GM23338 (cell line): ENCODE measurements around the gene CHSY1. TPM values are rescaled to one million over a fixed set of nuclear protein-coding genes. Genes with fewer than 3 reads are reported as not detected.

ENCODE experiments used
- ATAC-seq: fragments of 200-7000 bp; cut with Tn5 transposase; 3 replicates; pipeline ENCODE4 v1.9.1; 2020
- DNase-seq: peaks from one replicate; pipeline ENCODE4 v3.0.0-alpha.2; 2015; ENCODE audit warnings: low spot score
- H2AFZ ChIP-seq: fragments of 200-600 bp; sonication (generic); 2 replicates; pipeline ENCODE4 v1.8.0; 2016; ENCODE audit warnings: antibody characterized with exemption, mild to moderate bottlenecking, moderate library complexity
- H3F3A ChIP-seq: fragments of 200-600 bp; sonication (generic); replicated peaks from 2 replicates; pipeline ENCODE4 v1.8.0; 2017; ENCODE audit warnings: antibody characterized with exemption, mixed run types, low read depth
- H3K27ac ChIP-seq: fragments of 200-600 bp; sonication (generic); 2 replicates; pipeline ENCODE4 v1.6.1; 2016; ENCODE audit warnings: low read depth
- H3K27me3 ChIP-seq: fragments of 200-600 bp; sonication (generic); 2 replicates; pipeline ENCODE4 v1.8.0; 2016; ENCODE audit warnings: mild to moderate bottlenecking, mixed run types, moderate library complexity; ENCODE audit not compliant: insufficient read depth
- H3K36me3 ChIP-seq: fragments of 200-600 bp; sonication (generic); 2 replicates; pipeline ENCODE4 v1.8.0; 2016; ENCODE audit warnings: mild to moderate bottlenecking; ENCODE audit not compliant: insufficient read depth
- H3K4me1 ChIP-seq: fragments of 200-600 bp; sonication (generic); 2 replicates; pipeline ENCODE4 v1.8.0; 2016; ENCODE audit warnings: mild to moderate bottlenecking, moderate library complexity; ENCODE audit not compliant: insufficient read depth
- H3K4me2 ChIP-seq: fragments of 200-600 bp; sonication (generic); 2 replicates; pipeline ENCODE4 v1.7.1; 2017; ENCODE audit warnings: mixed run types
- H3K4me3 ChIP-seq: fragments of 200-600 bp; sonication (generic); 2 replicates; pipeline ENCODE4 v1.6.1; 2016; ENCODE audit warnings: mixed run types
- H3K79me2 ChIP-seq: fragments of 200-600 bp; sonication (generic); replicated peaks from 2 replicates; pipeline ENCODE4 v1.8.0; 2017; ENCODE audit warnings: mild to moderate bottlenecking; ENCODE audit not compliant: insufficient read depth
- H3K9me2 ChIP-seq: fragments of 200-600 bp; sonication (generic); 2 replicates; pipeline ENCODE4 v1.8.0; 2017; ENCODE audit not compliant: insufficient read depth
- H4K20me1 ChIP-seq: fragments of 200-600 bp; sonication (generic); replicated peaks from 2 replicates; pipeline ENCODE4 v1.8.0; 2017; ENCODE audit warnings: mild to moderate bottlenecking; ENCODE audit not compliant: insufficient read depth
- H3K27ac Mint-ChIP-seq: 2 replicates; pipeline ENCODE4 v1.8.0; 2020; ENCODE audit warnings: inconsistent platforms, mild to moderate bottlenecking, moderate library complexity, mixed read lengths
- H3K27me3 Mint-ChIP-seq: 3 replicates; pipeline ENCODE4 v1.8.0; 2022; ENCODE audit warnings: low read depth, mild to moderate bottlenecking, moderate library complexity, mixed read lengths, inconsistent platforms; ENCODE audit not compliant: insufficient read depth, poor library complexity
- H3K36me3 Mint-ChIP-seq: 3 replicates; pipeline ENCODE4 v1.8.0; 2021; ENCODE audit warnings: low read depth, mild to moderate bottlenecking, inconsistent platforms, moderate library complexity, mixed read lengths
- H3K4me1 Mint-ChIP-seq: 3 replicates; pipeline ENCODE4 v1.8.0; 2020; ENCODE audit warnings: mild to moderate bottlenecking, inconsistent platforms, mixed read lengths
- H3K4me3 Mint-ChIP-seq: 3 replicates; pipeline ENCODE4 v1.8.0; 2021; ENCODE audit warnings: moderate library complexity, mild to moderate bottlenecking, inconsistent platforms, mixed read lengths
- H3K9me3 Mint-ChIP-seq: 3 replicates; pipeline ENCODE4 v1.8.0; 2020; ENCODE audit warnings: moderate library complexity, mild to moderate bottlenecking, inconsistent platforms, mixed read lengths
- CREB1 ChIP-seq: fragments of 250-450 bp; sonication (Bioruptor Pico); IDR thresholded peaks from 2 replicates; pipeline ENCODE4 v1.5.0; 2020; ENCODE audit warnings: low read depth, mild to moderate bottlenecking, moderate library complexity
- EZH2 ChIP-seq: fragments of 200-600 bp; sonication (generic); IDR thresholded peaks from one replicate; pipeline ENCODE4 v1.8.0; 2017; ENCODE audit warnings: antibody characterized with exemption, mild to moderate bottlenecking, low read depth; ENCODE audit not compliant: unreplicated experiment
- EZH2phosphoT487 ChIP-seq: fragments of 200-600 bp; sonication (generic); IDR thresholded peaks from one replicate; pipeline ENCODE4 v1.8.1; 2018; ENCODE audit warnings: antibody characterized with exemption; ENCODE audit not compliant: unreplicated experiment
- JUNB ChIP-seq: IDR thresholded peaks from one replicate; pipeline ENCODE4 v1.6.1; 2016; ENCODE audit warnings: antibody characterized with exemption; ENCODE audit not compliant: unreplicated experiment
- NANOG ChIP-seq: IDR thresholded peaks from 2 replicates; pipeline ENCODE4 v1.6.1; 2016; ENCODE audit warnings: antibody characterized with exemption, borderline replicate concordance
- POLR2AphosphoS5 ChIP-seq: IDR thresholded peaks from 2 replicates; pipeline ENCODE4 v1.6.1; 2016; ENCODE audit warnings: antibody characterized with exemption, low read depth
- STAT1 ChIP-seq: IDR thresholded peaks from one replicate; pipeline ENCODE4 v1.6.1; 2016; ENCODE audit warnings: antibody characterized with exemption; ENCODE audit not compliant: unreplicated experiment
- ZNF114 ChIP-seq: fragments of 250-450 bp; sonication (Bioruptor Pico); IDR thresholded peaks from 2 replicates; pipeline ENCODE4 v1.5.0; 2020; ENCODE audit warnings: mild to moderate bottlenecking, moderate library complexity
- ZNF331 ChIP-seq: fragments of 250-450 bp; sonication (Bioruptor Pico); IDR thresholded peaks from 2 replicates; pipeline ENCODE4 v1.5.0; 2020; ENCODE audit warnings: low read depth, mild to moderate bottlenecking, moderate library complexity
- polyA plus RNA-seq: library from polyadenylated mRNA; unstranded; fragments of >200 nt; fragmentation: Nextera tagmentation; extraction: Ambion mirVana; gene quantifications from 2 replicates; pipeline ENCODE4 v1.2.1, GENCODE V29; 2016
- total RNA-seq: library from RNA; depleted of rRNA; stranded (reverse); fragments of >200 nt; shearing (Covaris generic); gene quantifications from 2 replicates; pipeline ENCODE4 v1.2.3, GENCODE V29; 2014
- TF ChIP-seq, protein P1 (sequence below): IDR thresholded peaks from 2 replicates; pipeline ENCODE4 v1.6.1; 2016; ENCODE audit warnings: antibody characterized with exemption
- TF ChIP-seq, protein P2 (sequence below), 2 experiments: fragments of 200-600 bp in 1 of 2; sonication (generic) in 1 of 2; conservative IDR thresholded peaks; 2 replicates each; pipeline versions ENCODE4 v1.5.1 to v1.6.1; 2016 to 2017; ENCODE audit warnings: antibody characterized with exemption in 2 of 2, low read depth in 2 of 2, mild to moderate bottlenecking in 2 of 2, moderate library complexity in 1 of 2
- TF ChIP-seq, protein P3 (sequence below): fragments of 250-450 bp; sonication (Bioruptor Pico); IDR thresholded peaks from 2 replicates; pipeline ENCODE4 v1.5.0; 2020; ENCODE audit warnings: mild to moderate bottlenecking, moderate library complexity
- TF ChIP-seq, protein P4 (sequence below): IDR thresholded peaks from one replicate; pipeline ENCODE4 v1.6.1; 2018; ENCODE audit warnings: antibody characterized with exemption; ENCODE audit not compliant: unreplicated experiment

CHSY1 gene
- total and polyA plus RNA-seq, 2 experiments from 2014 or later = 9.8 to 47.7 TPM

DNA sequence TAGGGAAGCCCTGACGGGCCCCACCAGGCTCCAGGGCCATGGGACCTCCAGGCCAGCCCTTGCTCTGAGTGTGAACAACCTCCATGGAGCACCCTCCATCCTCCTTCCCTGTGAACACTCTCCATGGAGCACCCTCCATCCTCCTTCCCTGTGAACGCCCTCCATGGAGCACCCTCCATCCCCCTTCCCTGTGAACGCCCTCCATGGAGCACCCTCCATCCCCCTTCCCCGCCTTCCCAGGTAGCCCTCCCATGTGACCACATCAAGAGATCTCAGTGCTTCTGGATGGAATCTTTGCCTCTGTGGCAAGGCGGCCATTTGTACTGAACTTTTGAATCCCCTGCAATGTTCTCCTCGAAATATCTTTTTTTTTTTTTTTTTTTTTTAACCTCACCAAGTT, 66.5 kb downstream of the CHSY1 start:
- H3F3A ChIP-seq = no peaks in the 10 kb centered on the region; the same call in 1 of the 2 replicates
- H3K4me1 Mint-ChIP-seq = peaks cover 46% of the 10 kb centered on the region
- H3K27ac ChIP-seq = no peak overlapping the region
- no peak for DNase-seq
- H3K36me3 ChIP-seq = no peaks in the 10 kb centered on the region
- no peak overlapping the region for H2AFZ ChIP-seq
- H3K36me3 Mint-ChIP-seq = no peaks in the 10 kb centered on the region
- no peaks in the 10 kb centered on the region for H3K9me2 ChIP-seq
- ATAC-seq = no peak
- TF ChIP-seq JUNB (no peak), EZH2phosphoT487 (no peak), CREB1 (CRISPR knock-in tag) (no peak), NANOG (no peak), ZNF331 (CRISPR knock-in tag) (no peak), EZH2 (no peak), POLR2AphosphoS5 (no peak), ZNF114 (no peak), STAT1 (no peak)
- TF ChIP-seq, protein P1, sequence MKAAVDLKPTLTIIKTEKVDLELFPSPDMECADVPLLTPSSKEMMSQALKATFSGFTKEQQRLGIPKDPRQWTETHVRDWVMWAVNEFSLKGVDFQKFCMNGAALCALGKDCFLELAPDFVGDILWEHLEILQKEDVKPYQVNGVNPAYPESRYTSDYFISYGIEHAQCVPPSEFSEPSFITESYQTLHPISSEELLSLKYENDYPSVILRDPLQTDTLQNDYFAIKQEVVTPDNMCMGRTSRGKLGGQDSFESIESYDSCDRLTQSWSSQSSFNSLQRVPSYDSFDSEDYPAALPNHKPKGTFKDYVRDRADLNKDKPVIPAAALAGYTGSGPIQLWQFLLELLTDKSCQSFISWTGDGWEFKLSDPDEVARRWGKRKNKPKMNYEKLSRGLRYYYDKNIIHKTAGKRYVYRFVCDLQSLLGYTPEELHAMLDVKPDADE = no peak
- TF ChIP-seq, protein P2, sequence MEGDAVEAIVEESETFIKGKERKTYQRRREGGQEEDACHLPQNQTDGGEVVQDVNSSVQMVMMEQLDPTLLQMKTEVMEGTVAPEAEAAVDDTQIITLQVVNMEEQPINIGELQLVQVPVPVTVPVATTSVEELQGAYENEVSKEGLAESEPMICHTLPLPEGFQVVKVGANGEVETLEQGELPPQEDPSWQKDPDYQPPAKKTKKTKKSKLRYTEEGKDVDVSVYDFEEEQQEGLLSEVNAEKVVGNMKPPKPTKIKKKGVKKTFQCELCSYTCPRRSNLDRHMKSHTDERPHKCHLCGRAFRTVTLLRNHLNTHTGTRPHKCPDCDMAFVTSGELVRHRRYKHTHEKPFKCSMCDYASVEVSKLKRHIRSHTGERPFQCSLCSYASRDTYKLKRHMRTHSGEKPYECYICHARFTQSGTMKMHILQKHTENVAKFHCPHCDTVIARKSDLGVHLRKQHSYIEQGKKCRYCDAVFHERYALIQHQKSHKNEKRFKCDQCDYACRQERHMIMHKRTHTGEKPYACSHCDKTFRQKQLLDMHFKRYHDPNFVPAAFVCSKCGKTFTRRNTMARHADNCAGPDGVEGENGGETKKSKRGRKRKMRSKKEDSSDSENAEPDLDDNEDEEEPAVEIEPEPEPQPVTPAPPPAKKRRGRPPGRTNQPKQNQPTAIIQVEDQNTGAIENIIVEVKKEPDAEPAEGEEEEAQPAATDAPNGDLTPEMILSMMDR (conservative IDR thresholded peaks at IDR 0.05; ENCODE audit: low read depth in 2 of 2) = no peak
- TF ChIP-seq, protein P3, sequence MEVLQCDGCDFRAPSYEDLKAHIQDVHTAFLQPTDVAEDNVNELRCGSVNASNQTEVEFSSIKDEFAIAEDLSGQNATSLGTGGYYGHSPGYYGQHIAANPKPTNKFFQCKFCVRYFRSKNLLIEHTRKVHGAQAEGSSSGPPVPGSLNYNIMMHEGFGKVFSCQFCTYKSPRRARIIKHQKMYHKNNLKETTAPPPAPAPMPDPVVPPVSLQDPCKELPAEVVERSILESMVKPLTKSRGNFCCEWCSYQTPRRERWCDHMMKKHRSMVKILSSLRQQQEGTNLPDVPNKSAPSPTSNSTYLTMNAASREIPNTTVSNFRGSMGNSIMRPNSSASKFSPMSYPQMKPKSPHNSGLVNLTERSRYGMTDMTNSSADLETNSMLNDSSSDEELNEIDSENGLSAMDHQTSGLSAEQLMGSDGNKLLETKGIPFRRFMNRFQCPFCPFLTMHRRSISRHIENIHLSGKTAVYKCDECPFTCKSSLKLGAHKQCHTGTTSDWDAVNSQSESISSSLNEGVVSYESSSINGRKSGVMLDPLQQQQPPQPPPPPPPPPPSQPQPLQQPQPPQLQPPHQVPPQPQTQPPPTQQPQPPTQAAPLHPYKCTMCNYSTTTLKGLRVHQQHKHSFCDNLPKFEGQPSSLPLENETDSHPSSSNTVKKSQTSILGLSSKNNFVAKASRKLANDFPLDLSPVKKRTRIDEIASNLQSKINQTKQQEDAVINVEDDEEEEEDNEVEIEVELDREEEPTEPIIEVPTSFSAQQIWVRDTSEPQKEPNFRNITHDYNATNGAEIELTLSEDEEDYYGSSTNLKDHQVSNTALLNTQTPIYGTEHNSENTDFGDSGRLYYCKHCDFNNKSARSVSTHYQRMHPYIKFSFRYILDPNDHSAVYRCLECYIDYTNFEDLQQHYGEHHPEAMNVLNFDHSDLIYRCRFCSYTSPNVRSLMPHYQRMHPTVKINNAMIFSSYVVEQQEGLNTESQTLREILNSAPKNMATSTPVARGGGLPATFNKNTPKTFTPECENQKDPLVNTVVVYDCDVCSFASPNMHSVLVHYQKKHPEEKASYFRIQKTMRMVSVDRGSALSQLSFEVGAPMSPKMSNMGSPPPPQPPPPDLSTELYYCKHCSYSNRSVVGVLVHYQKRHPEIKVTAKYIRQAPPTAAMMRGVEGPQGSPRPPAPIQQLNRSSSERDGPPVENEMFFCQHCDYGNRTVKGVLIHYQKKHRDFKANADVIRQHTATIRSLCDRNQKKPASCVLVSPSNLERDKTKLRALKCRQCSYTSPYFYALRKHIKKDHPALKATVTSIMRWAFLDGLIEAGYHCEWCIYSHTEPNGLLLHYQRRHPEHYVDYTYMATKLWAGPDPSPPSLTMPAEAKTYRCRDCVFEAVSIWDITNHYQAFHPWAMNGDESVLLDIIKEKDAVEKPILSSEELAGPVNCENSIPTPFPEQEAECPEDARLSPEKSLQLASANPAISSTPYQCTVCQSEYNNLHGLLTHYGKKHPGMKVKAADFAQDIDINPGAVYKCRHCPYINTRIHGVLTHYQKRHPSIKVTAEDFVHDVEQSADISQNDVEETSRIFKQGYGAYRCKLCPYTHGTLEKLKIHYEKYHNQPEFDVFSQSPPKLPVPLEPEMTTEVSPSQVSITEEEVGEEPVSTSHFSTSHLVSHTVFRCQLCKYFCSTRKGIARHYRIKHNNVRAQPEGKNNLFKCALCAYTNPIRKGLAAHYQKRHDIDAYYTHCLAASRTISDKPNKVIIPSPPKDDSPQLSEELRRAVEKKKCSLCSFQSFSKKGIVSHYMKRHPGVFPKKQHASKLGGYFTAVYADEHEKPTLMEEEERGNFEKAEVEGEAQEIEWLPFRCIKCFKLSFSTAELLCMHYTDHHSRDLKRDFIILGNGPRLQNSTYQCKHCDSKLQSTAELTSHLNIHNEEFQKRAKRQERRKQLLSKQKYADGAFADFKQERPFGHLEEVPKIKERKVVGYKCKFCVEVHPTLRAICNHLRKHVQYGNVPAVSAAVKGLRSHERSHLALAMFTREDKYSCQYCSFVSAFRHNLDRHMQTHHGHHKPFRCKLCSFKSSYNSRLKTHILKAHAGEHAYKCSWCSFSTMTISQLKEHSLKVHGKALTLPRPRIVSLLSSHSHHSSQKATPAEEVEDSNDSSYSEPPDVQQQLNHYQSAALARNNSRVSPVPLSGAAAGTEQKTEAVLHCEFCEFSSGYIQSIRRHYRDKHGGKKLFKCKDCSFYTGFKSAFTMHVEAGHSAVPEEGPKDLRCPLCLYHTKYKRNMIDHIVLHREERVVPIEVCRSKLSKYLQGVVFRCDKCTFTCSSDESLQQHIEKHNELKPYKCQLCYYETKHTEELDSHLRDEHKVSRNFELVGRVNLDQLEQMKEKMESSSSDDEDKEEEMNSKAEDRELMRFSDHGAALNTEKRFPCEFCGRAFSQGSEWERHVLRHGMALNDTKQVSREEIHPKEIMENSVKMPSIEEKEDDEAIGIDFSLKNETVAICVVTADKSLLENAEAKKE (CRISPR knock-in tag) = no peak
- TF ChIP-seq, protein P4, sequence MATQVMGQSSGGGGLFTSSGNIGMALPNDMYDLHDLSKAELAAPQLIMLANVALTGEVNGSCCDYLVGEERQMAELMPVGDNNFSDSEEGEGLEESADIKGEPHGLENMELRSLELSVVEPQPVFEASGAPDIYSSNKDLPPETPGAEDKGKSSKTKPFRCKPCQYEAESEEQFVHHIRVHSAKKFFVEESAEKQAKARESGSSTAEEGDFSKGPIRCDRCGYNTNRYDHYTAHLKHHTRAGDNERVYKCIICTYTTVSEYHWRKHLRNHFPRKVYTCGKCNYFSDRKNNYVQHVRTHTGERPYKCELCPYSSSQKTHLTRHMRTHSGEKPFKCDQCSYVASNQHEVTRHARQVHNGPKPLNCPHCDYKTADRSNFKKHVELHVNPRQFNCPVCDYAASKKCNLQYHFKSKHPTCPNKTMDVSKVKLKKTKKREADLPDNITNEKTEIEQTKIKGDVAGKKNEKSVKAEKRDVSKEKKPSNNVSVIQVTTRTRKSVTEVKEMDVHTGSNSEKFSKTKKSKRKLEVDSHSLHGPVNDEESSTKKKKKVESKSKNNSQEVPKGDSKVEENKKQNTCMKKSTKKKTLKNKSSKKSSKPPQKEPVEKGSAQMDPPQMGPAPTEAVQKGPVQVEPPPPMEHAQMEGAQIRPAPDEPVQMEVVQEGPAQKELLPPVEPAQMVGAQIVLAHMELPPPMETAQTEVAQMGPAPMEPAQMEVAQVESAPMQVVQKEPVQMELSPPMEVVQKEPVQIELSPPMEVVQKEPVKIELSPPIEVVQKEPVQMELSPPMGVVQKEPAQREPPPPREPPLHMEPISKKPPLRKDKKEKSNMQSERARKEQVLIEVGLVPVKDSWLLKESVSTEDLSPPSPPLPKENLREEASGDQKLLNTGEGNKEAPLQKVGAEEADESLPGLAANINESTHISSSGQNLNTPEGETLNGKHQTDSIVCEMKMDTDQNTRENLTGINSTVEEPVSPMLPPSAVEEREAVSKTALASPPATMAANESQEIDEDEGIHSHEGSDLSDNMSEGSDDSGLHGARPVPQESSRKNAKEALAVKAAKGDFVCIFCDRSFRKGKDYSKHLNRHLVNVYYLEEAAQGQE = no peak
- peaks cover 23% of the 10 kb centered on the region for H4K20me1 ChIP-seq
- no peaks in the 10 kb centered on the region; the same call in 2 of the 3 replicates for H3K9me3 Mint-ChIP-seq
- no peak overlapping the region for H3K27ac Mint-ChIP-seq
- H3K27me3 Mint-ChIP-seq = peaks cover 4% of the 10 kb centered on the region
- peaks cover 97% of the 10 kb centered on the region for H3K79me2 ChIP-seq
- no peaks in the 10 kb centered on the region for H3K27me3 ChIP-seq
- H3K4me3 ChIP-seq = no peak overlapping the region
- H3K4me3 Mint-ChIP-seq = no peak overlapping the region
- H3K4me1 ChIP-seq = peaks cover 16% of the 10 kb centered on the region
- H3K4me2 ChIP-seq = no peak overlapping the region
